ENCODE measurements around the gene VWA1.
"Not testable (repeated sequence)": the region's sequence is repeated elsewhere in the genome, so short reads cannot be mapped to it uniquely, and the experiment has no call there.

The VWA1 gene

DNA sequence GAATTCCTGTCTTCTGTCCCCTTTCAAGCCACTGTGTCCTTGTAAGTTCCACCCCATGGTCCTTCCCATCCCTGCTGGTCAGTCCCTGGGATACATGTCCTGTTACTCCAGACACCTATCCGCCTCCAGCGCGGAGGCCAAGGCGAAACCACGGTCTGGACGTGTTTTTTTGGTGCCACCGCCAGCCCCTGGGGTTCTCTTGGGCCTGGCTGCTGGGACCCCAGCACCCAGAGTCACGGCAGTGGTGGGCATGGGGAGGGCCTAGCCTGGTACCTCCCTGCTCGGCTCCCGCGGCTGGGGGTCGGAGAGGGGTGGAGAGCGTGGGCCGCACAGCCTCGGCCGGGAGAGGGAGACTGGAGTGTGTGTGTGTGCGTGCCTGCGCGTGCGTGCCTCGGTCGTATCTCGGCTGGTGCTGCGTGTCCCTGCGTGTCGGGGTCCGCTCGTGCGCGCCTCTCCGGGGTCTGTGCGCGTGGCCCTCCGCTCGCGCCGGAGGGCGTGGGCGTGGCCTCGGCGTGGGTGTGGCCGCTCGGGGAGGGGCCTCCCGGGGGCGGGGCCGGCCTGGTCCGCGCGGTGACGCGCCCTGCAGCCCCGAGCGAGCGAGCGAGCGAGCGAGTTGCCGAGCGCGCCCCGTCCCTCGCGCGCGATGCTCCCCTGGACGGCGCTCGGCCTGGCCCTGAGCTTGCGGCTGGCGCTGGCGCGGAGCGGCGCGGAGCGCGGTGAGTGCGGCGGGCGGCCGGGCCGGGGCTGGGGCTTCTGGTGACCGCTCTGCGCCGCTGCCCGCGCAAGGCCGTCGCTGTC, at the start of gene VWA1:
TSS of gene VWA1 (plus strand) at position 585 of the 798 bp plus-strand sequence. CDS start at position 644, 59 bp downstream.
- peak; percentile 55 to 59 for ATAC-seq

GRCh38 chr1:1385931-1386330, 49.6 kb upstream of the VWA1 start:
- no peak for ATAC-seq

DNA sequence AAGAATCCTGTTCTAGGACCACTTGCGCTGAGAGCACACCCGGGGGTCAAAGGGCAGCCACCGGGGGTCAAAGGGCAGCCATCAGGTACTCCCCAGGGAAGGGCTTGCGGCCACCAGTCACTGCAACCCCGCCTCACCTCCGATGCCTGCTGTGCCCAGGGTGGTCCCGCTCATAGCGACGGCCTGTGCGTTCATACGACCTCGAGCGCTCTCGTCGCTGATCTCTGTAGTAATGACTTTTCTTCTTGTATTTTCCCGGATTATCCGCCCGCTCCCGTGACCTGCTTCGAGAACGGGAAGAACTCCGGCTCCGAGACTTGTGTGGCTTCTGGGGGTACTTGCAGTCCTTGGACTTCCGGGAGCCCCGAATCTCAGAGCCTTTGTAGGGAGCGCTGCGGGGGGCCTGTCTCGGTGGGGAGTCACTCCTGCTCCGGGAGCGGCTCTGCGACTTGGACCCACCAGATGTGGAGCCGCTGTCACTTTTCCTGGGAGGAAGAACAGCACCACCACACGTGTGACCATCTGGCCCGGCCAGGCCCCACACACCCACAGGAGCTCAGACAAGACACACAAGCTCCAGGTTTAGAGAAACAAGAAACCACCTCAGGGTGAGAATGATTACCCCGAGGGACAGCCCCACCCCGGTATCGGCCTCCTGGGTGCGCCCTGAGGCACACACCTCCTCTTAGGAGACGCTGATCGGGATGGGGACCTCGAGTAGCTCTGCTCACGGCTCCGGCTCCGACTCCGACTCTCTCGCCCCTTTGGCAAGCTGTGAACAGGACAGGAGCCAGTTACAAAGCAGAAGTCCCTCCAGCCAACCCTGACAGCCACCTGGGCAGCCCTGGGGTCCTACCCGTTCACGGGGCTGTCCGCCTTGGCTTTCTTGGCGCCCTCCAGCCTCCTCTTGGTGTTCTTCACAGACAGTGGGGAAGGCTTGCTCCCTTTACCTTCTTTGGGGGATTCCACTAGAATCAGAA, 48.1 kb upstream of the VWA1 start:
- no peak for ATAC-seq

DNA sequence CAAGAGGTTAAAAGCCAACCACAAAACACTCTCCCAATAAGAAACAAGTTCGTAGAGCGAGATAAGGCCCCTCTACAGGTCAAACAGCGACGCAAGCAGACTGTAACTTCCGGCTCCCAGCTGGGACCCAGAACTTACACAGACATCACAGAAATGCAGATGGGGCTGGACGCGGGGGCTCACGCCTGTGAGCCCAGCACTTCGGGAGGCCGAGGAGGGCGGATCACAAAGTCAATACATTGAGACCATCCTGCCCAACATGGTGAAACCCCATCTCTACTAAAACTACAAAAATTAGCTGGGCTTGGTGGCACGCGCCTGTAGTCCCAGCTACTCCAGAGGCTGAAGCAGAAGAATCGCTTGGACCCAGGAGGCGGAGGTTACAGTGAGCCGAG, 47.4 kb upstream of the VWA1 start:
- ATAC-seq, result no peak

DNA sequence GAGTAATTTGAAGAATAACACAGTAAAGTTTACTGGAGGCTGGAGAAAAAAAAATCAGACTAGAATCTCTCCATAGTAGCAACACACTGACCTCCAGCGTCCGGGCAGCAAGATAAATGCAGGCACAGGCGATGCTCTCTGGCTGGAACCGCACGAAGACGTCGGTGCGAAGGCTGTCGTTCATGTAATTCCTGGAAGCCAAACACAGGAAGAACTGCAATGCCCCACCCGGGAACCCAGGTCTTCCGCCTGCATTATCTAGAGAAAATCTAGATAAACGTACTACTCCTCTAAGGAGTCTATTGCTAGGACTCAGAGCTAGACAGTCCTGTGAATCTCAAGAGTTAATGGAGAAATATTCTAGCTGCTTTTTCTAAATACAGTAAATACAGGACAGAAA, 44.8 kb upstream of the VWA1 start:
- no peak for ATAC-seq

GRCh38 chr1:1391225-1391624, 44.3 kb upstream of the VWA1 start:
- no peak for ATAC-seq

DNA sequence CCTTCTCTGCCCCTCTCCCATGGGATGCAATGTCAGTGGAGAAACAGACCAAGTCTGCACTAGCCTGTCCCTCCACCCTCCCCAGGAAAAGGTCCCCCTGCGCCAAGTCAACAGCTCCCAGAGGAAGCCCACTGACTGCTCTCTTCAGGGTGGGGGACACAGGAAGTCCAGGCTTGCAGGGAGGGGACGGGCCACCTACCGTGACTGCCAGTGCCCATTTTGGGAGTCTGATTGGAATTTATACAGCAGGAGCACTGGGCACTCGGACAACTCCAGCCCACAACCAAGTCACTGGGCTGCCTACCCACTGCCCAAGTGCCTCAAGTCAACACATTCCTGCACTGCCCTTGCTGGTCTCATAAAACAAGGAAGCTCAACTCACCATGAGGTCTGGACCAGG, 42.5 kb upstream of the VWA1 start:
- no peak for ATAC-seq

GRCh38 chr1:1393428-1393827, 42.1 kb upstream of the VWA1 start:
- no peak for ATAC-seq

DNA sequence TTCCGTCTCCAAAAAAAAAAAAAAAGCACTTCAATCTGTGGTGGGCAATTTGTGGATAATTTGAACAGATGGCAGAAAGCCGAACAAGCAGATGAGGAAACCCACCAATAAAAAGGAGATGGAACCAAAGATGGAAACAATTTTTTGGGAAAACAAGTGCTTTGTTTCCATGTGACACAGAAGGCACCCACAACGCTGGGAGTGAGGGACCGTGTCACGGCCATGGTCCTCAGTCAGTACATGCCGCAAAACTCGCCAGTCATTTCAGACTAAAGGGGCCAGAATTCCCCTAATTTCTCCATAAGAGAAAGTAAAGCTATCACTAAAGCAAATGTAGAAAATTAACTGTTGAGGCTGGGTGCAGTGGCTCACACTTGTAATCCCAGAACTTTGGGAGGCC, 41.4 kb upstream of the VWA1 start:
- ATAC-seq, result no peak

GRCh38 chr1:1395166-1395565, 40.3 kb upstream of the VWA1 start:
- no peak for ATAC-seq

- no peak for ATAC-seq
Measured at GRCh38 chr1:1397839-1398523, 37.5 kb upstream of the VWA1 start.

DNA sequence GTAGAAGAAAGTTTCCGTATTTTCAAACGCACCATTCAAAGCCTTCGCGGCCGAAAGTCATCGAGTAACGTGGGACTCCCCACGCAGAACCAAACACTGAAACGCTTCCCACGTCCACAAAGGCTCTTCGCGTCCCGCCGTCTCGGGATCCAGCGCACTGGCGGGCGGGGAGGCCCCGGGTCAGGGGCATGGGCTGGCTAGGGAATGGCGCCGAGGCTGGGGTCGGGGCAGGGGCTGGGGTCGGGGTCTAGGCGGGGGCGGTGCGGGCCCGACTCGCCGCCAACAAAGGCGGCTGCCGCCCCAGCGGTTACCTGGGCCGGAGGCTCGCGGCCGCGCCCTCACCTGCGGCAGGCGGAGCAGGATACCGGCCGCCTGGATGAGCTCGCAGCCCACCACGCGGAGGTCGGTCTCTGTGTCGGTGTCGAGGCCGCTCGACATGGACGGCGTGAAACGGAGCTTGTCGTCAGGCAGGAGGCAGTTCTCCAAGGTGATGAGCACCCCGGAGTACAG, 36.8 kb upstream of the VWA1 start:
- ATAC-seq, result peak; percentile 1 to 2

- peak; percentile 97 to 98 for ATAC-seq
Measured at GRCh38 chr1:1399187-1399871, 36.2 kb upstream of the VWA1 start, which contains the start of gene CCNL2. Gene CCNL2 (minus strand): TSS chr1:1399335. CDS start chr1:1399306, 29 bp downstream.

DNA sequence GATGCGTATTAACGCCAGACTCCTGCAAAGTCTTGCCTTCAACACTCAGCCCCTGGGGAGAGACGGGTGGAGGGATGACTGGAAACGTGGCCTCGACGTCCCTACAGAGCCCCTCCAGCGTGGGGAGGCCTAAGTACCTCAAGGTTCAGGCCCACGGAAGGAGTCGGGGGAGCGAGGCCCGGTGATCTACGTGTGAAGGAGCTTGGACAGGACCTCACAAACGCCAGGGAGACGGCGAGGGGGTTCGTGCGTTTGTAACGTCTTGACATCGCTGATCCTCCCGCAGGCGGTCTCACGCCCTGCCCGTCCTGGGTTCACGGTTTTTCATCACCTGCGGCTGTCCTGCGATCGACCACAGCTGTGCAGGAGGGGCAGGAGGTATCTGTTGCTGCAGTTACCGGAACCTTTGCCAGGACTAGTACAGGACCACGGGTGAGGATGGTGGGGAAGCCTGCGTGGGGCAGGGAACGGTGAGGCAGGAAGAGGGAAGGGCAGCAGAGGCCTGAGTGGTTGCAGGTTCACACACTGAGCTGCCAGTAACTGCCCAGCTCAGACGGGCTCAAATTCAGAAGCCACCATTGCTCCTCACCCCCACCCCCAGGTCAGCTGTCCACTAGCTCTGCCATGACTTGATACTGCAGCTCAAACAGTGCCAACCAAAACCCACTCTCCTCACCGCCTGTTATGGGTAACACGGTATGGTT, 35.5 kb upstream of the VWA1 start:
- ATAC-seq, result no peak

DNA sequence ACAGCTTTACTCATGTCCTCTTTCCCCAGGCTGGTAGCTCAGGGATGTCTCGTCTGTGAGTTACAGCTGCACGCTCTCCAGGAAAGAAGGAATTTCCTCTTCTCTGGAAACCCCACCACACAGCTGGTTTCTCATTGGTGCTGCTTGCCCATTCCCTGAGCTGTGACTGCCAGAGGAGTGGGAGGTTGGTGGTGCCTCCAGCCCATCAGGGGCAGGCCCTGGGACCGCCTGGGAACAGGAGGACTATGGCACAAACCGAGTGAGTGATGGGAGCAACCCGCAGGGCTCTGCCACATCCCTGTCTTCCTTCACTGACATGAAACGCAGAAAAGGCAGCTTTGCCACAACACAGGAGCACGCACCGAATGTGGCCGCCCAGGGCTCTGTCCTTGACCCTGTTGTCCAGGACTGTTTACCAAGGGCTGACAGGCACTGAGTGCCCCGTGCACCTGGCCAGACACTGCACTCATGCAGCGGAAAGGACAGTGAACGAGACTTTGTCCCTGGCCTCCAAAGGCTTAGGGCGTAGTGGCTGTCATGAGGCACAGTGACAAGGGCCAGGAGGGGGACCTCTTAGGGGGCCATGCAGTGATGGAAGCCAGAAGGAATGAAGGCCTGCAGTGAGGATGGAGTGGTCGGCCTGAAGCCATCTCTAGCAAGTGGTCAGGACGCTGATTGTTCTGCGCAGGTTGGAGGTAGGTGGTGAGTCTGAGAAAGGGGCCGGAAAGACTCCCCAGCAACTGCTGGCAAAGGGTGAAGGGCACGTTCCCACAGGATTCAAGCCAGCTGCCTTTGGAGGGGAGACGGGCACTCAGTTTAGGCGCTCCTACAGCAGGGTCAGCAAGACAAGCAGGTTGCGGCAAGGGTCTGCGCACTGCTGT, 34.7 kb upstream of the VWA1 start:
- no peak for ATAC-seq

GRCh38 chr1:1401457-1402010, 34.0 kb upstream of the VWA1 start:
- ATAC-seq, result no peak

GRCh38 chr1:1402072-1402900, 33.2 kb upstream of the VWA1 start:
- no peak for ATAC-seq

GRCh38 chr1:1402901-1403392, 32.5 kb upstream of the VWA1 start:
- ATAC-seq, result not testable (repeated sequence)

- ATAC-seq, result no peak
Measured at GRCh38 chr1:1403653-1404052, 31.8 kb upstream of the VWA1 start.
